Vagina (tissue), 2 donors: ENCODE results near the gene RHEBL1. TPM values are rescaled to one million over a fixed set of nuclear protein-coding genes. Genes with fewer than 3 reads are reported as not detected.

Source experiments
- DNase-seq, 2 donors: peaks; one replicate each; pipeline ENCODE4 v3.0.0-alpha.2; 2017; ENCODE audit errors: extremely low spot score in 2 of 2
- H3K27ac ChIP-seq: fragments of 200-600 bp; sonication (generic); one replicate; pipeline ENCODE4 v1.5.1; 2019
- H3K27me3 ChIP-seq: fragments of 200-600 bp; sonication (generic); one replicate; pipeline ENCODE4 v1.5.1; 2019
- H3K36me3 ChIP-seq, 2 donors: fragments of 200-600 bp; sonication (generic); one replicate each; pipeline ENCODE4 v1.5.1; 2017 to 2019
- H3K4me1 ChIP-seq: fragments of 200-600 bp; sonication (generic); one replicate; pipeline ENCODE4 v1.5.1; 2019
- H3K4me3 ChIP-seq, 2 donors: fragments of 200-600 bp; sonication (generic); 1 replicate in 1 of 2; 2 replicates in 1 of 2; pipeline ENCODE4 v1.5.1; 2016 to 2019
- H3K9me3 ChIP-seq: fragments of 200-600 bp; sonication (generic); one replicate; pipeline ENCODE4 v1.5.1; 2019
- CTCF ChIP-seq, 3 experiments: fragments of 450-650 bp in 2 of 3; fragments of 200-600 bp in 1 of 3; sonication (generic) in 1 of 3; IDR thresholded peaks; one replicate each; pipeline ENCODE4 v1.5.1; 2017 to 2019; ENCODE audit warnings: antibody characterized with exemption in 3 of 3, mild to moderate bottlenecking in 2 of 3, moderate library complexity in 2 of 3
- POLR2A ChIP-seq, 2 donors: fragments of 450-650 bp; IDR thresholded peaks; one replicate each; pipeline ENCODE4 v1.6.1; 2017; ENCODE audit warnings: antibody characterized with exemption in 2 of 2, mild to moderate bottlenecking in 2 of 2, moderate library complexity in 2 of 2
- POLR2AphosphoS5 ChIP-seq, 2 donors: sonication (generic); formaldehyde crosslinking; IDR thresholded peaks; one replicate each; pipeline ENCODE4 v1.9.0; 2017; ENCODE audit warnings: antibody characterized with exemption in 2 of 2, mild to moderate bottlenecking in 2 of 2, low read depth in 1 of 2; ENCODE audit not compliant: insufficient read depth in 1 of 2
- intact Hi-C: fragments of 100-400 bp; cut with DNase I; formaldehyde crosslinking; loops from one replicate; pipeline ENCODE4 v1.15.1; 2023
- total RNA-seq: library from RNA; depleted of rRNA; stranded (reverse); fragments of >200 nt; gene quantifications from one replicate; pipeline ENCODE4 v1.2.3, GENCODE V29; 2016

RHEBL1 gene
- total RNA-seq, 1 donor from 2014 or later, result 1.7 TPM

- no peaks in the 10 kb centered on the region for H3K27me3 ChIP-seq
- intact Hi-C loops, result no loop called here
- peak in 1 of 2 donors; percentile 28 for TF ChIP-seq POLR2AphosphoS5 (IDR thresholded peaks at IDR 0.05; ENCODE audit: insufficient read depth in 1 of 2, low read depth in 1 of 2)
- TF ChIP-seq CTCF (IDR thresholded peaks at IDR 0.05), result no peak
- no peak for DNase-seq
- H3K9me3 ChIP-seq, result no peaks in the 10 kb centered on the region
- no peak overlapping the region for H3K4me3 ChIP-seq
- peaks cover 0 to 76% of the 10 kb centered on the region in 2 donors for H3K36me3 ChIP-seq
- no peaks in the 10 kb centered on the region for H3K4me1 ChIP-seq
- H3K27ac ChIP-seq, result no peak overlapping the region
Measured at GRCh38 chr12:49026101-49026500, 43.7 kb downstream of the RHEBL1 start.

- Histone ChIP-seq H3K4me3 (no peak overlapping the region), H3K4me1 (no peaks in the 10 kb centered on the region), H3K9me3 (no peaks in the 10 kb centered on the region), H3K36me3 (peaks cover 0 to 77% of the 10 kb centered on the region in 2 donors), H3K27ac (no peak overlapping the region), H3K27me3 (no peaks in the 10 kb centered on the region)
- intact Hi-C loops, result no loop called here
- TF ChIP-seq CTCF (IDR thresholded peaks at IDR 0.05), result no peak
- TF ChIP-seq POLR2AphosphoS5 (IDR thresholded peaks at IDR 0.05; ENCODE audit: insufficient read depth in 1 of 2, low read depth in 1 of 2), result no peak
- no peak for TF ChIP-seq POLR2A (IDR thresholded peaks at IDR 0.05)
- no peak for DNase-seq
Measured at GRCh38 chr12:49025463-49025862, 44.3 kb downstream of the RHEBL1 start.

- H3K27ac ChIP-seq, result no peak overlapping the region
- no peaks in the 10 kb centered on the region for H3K4me1 ChIP-seq
- TF ChIP-seq POLR2A (IDR thresholded peaks at IDR 0.05) (no peak), CTCF (IDR thresholded peaks at IDR 0.05) (no peak), POLR2AphosphoS5 (IDR thresholded peaks at IDR 0.05; ENCODE audit: insufficient read depth in 1 of 2, low read depth in 1 of 2) (no peak)
- DNase-seq, result no peak
- H3K36me3 ChIP-seq, result peaks cover 0 to 77% of the 10 kb centered on the region in 2 donors
- no peaks in the 10 kb centered on the region for H3K27me3 ChIP-seq
- H3K4me3 ChIP-seq, result no peak overlapping the region
- intact Hi-C loops, result no loop called here
- no peaks in the 10 kb centered on the region for H3K9me3 ChIP-seq
Measured at GRCh38 chr12:49024543-49024942, 45.2 kb downstream of the RHEBL1 start.

- Histone ChIP-seq H3K9me3 (no peaks in the 10 kb centered on the region), H3K4me3 (no peak overlapping the region), H3K27ac (no peak overlapping the region), H3K4me1 (no peaks in the 10 kb centered on the region), H3K27me3 (no peaks in the 10 kb centered on the region), H3K36me3 (peaks cover 0 to 73% of the 10 kb centered on the region in 2 donors)
- intact Hi-C loops, result no loop called here
- no peak for TF ChIP-seq POLR2AphosphoS5 (IDR thresholded peaks at IDR 0.05; ENCODE audit: insufficient read depth in 1 of 2, low read depth in 1 of 2)
- no peak for TF ChIP-seq POLR2A (IDR thresholded peaks at IDR 0.05)
- no peak for TF ChIP-seq CTCF (IDR thresholded peaks at IDR 0.05)
- DNase-seq, result no peak
Measured at GRCh38 chr12:49023812-49024211, 46.0 kb downstream of the RHEBL1 start.

DNA sequence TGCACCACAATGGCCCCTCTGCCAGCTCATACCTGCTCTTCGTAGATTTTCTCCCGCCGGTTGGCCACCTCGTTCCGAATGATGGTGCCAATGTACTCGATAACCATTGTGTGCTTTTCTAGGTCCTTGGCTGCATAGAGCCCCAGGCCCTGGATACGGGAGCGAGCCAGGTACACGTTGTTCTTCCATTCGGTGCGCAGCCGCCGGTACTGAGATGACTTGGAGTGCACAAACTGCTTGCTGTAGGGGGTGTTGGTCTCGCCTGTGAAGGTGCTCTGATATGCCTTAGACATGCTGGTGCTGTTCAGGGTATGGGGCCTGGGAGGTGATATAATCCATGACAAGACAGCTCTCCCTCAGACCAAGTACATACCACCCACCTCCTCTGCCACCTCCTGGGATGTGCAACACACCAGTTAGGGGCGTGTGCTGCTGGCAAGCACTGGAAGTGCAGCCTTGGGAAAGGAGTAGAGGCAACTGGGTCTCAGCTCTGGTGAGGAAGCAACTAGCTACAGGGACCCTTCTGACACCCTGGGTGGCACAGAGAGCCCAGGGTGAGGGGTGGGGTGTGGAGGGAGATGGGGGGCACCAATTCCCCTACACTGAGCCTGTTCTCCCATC, 47.1 kb downstream of the RHEBL1 start:
- Histone ChIP-seq H3K27ac (no peak overlapping the region), H3K27me3 (no peaks in the 10 kb centered on the region), H3K4me1 (peaks cover 5% of the 10 kb centered on the region), H3K4me3 (no peak overlapping the region), H3K9me3 (no peaks in the 10 kb centered on the region), H3K36me3 (peaks cover 0 to 62% of the 10 kb centered on the region in 2 donors)
- no peak for DNase-seq
- TF ChIP-seq POLR2A (IDR thresholded peaks at IDR 0.05) (no peak), CTCF (IDR thresholded peaks at IDR 0.05) (no peak), POLR2AphosphoS5 (IDR thresholded peaks at IDR 0.05; ENCODE audit: insufficient read depth in 1 of 2, low read depth in 1 of 2) (no peak)
- intact Hi-C loops, result no loop called here
